Gastroesophageal sphincter (tissue), 3 donors: ENCODE measurements around the gene TMTC2.

Experiments used
- EP300 ChIP-seq: sonication (generic); formaldehyde crosslinking; IDR thresholded peaks from one replicate; pipeline ENCODE4 v1.6.1; 2017; ENCODE audit warnings: antibody characterized with exemption, mild to moderate bottlenecking
- POLR2A ChIP-seq, 2 donors: fragments of 450-650 bp; IDR thresholded peaks; one replicate each; pipeline ENCODE4 v1.6.1; 2017; ENCODE audit warnings: antibody characterized with exemption in 2 of 2, mild to moderate bottlenecking in 2 of 2, moderate library complexity in 1 of 2
- POLR2AphosphoS5 ChIP-seq: sonication (generic); formaldehyde crosslinking; IDR thresholded peaks from one replicate; pipeline ENCODE4 v1.6.1; 2017; ENCODE audit warnings: antibody characterized with exemption
- TF ChIP-seq, protein P1 (sequence below), 4 experiments: fragments of 200-600 bp in 2 of 4; fragments of 450-650 bp in 2 of 4; sonication (generic) in 1 of 4; IDR thresholded peaks; one replicate each; pipeline ENCODE4 v1.5.1; 2017 to 2019; ENCODE audit warnings: antibody characterized with exemption in 4 of 4, mild to moderate bottlenecking in 2 of 4, moderate library complexity in 2 of 4

DNA sequence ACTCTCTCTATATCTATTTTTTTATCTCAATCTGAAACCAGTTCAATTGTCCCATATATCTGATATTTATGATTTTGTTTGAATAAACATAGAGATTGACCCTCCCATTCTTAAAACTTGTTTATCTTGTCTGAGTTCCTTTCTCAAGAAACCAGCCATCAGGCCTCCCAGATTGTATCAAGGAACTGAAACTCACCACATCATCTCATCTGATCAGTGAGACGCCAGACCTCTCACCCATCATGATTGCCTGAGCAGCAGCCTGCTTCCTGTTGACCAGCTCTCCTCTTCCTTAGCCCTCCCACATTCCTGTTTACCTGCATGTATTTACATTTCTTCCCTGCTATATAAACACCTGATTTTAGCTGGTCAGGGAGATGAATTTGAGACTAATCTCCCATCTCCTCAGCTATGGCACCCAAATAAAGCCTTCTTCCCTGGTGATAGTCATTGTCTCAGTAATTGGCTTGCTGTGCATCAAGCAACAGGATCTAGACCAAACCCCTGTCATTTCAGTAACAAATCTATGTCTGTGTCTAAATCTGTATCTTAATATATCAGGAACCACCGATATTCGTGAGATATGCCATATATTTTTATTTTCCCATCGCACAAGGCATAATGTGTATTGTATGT is 323.6 kb downstream of the TMTC2 start:
- TF ChIP-seq, protein P1, sequence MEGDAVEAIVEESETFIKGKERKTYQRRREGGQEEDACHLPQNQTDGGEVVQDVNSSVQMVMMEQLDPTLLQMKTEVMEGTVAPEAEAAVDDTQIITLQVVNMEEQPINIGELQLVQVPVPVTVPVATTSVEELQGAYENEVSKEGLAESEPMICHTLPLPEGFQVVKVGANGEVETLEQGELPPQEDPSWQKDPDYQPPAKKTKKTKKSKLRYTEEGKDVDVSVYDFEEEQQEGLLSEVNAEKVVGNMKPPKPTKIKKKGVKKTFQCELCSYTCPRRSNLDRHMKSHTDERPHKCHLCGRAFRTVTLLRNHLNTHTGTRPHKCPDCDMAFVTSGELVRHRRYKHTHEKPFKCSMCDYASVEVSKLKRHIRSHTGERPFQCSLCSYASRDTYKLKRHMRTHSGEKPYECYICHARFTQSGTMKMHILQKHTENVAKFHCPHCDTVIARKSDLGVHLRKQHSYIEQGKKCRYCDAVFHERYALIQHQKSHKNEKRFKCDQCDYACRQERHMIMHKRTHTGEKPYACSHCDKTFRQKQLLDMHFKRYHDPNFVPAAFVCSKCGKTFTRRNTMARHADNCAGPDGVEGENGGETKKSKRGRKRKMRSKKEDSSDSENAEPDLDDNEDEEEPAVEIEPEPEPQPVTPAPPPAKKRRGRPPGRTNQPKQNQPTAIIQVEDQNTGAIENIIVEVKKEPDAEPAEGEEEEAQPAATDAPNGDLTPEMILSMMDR (IDR thresholded peaks at IDR 0.05) = no peak
- TF ChIP-seq POLR2A (IDR thresholded peaks at IDR 0.05) (no peak), EP300 (no peak), POLR2AphosphoS5 (no peak)
